Naive thymus-derived CD4-positive, alpha-beta T cell (primary cell): Measurements from ENCODE around the gene TMEM271. TPM values are rescaled to one million over a fixed set of nuclear protein-coding genes. Genes with fewer than 3 reads are reported as not detected.

Source experiments
- ATAC-seq: fragments of 150-1000 bp; cut with Tn5 transposase; 2 replicates; pipeline ENCODE4 v1.10.0; 2021; ENCODE audit warnings: mild to moderate bottlenecking, moderate library complexity
- CTCF ChIA-PET: fragments of 350-600 bp; sonication (Branson Sonifier 250); formaldehyde crosslinking; loops from one replicate; lab custom pipeline; 2021; ENCODE audit warnings: antibody characterized with exemption; lab: Charles Lee
- POLR2A ChIA-PET: fragments of 350-600 bp; sonication (Branson Sonifier 250); formaldehyde crosslinking; loops from one replicate; lab custom pipeline; 2021; ENCODE audit warnings: antibody characterized with exemption, inconsistent platforms; lab: Charles Lee
- DNase-seq, 9 donors: peaks; one replicate each; pipeline versions ENCODE4 v3.0.0 to v3.0.0-alpha.2; 2020 to 2022; ENCODE audit warnings: mixed read lengths in 1 of 9
- H3K27ac ChIP-seq: one replicate; pipeline ENCODE4 v1.7.0; 2013; ENCODE audit warnings: mild to moderate bottlenecking, low read depth, low read length, moderate library complexity
- H3K27me3 ChIP-seq, 2 donors: one replicate each; pipeline ENCODE4 v1.7.0; 2013; ENCODE audit warnings: low read length in 2 of 2, mild to moderate bottlenecking in 2 of 2, moderate library complexity in 2 of 2; ENCODE audit not compliant: control insufficient read depth in 2 of 2, insufficient read depth in 2 of 2
- H3K36me3 ChIP-seq, 3 experiments: 1 replicate in 2 of 3; 2 replicates in 1 of 3; pipeline ENCODE4 v1.7.0; 2013; ENCODE audit warnings: low read length in 3 of 3, mild to moderate bottlenecking in 3 of 3, moderate library complexity in 1 of 3; ENCODE audit not compliant: insufficient read depth in 3 of 3, control insufficient read depth in 2 of 3
- H3K4me1 ChIP-seq, 2 donors: one replicate each; pipeline ENCODE4 v1.7.0; 2013; ENCODE audit warnings: low read length in 2 of 2, mild to moderate bottlenecking in 2 of 2, moderate library complexity in 1 of 2; ENCODE audit not compliant: control insufficient read depth in 2 of 2, insufficient read depth in 2 of 2
- H3K4me3 ChIP-seq: 2 replicates; pipeline ENCODE4 v1.7.0; 2013; ENCODE audit warnings: mild to moderate bottlenecking, low read length
- H3K9me3 ChIP-seq, 3 experiments: 1 replicate in 2 of 3; 2 replicates in 1 of 3; pipeline ENCODE4 v1.7.0; 2013; ENCODE audit warnings: low read length in 3 of 3; ENCODE audit not compliant: control insufficient read depth in 2 of 3
- H3K27ac Mint-ChIP-seq, 9 donors: one replicate each; pipeline ENCODE4 v1.8.0; 2020 to 2022; ENCODE audit warnings: mixed read lengths in 9 of 9, mild to moderate bottlenecking in 8 of 9, moderate library complexity in 5 of 9, inconsistent platforms in 2 of 9
- H3K27me3 Mint-ChIP-seq, 5 donors: one replicate each; pipeline ENCODE4 v1.8.0; 2021 to 2022; ENCODE audit warnings: mixed read lengths in 5 of 5, mild to moderate bottlenecking in 1 of 5
- H3K36me3 Mint-ChIP-seq, 5 donors: one replicate each; pipeline ENCODE4 v1.8.0; 2020 to 2022; ENCODE audit warnings: mixed read lengths in 5 of 5, mild to moderate bottlenecking in 3 of 5, inconsistent platforms in 1 of 5
- H3K4me1 Mint-ChIP-seq, 7 donors: one replicate each; pipeline ENCODE4 v1.8.0; 2020 to 2022; ENCODE audit warnings: mixed read lengths in 7 of 7, mild to moderate bottlenecking in 3 of 7, inconsistent platforms in 1 of 7
- H3K4me3 Mint-ChIP-seq, 10 donors: one replicate each; pipeline ENCODE4 v1.8.0; 2020 to 2022; ENCODE audit warnings: mild to moderate bottlenecking in 10 of 10, mixed read lengths in 10 of 10, moderate library complexity in 6 of 10, inconsistent platforms in 2 of 10
- H3K9me3 Mint-ChIP-seq, 11 donors: one replicate each; pipeline ENCODE4 v1.8.0; 2020 to 2022; ENCODE audit warnings: mixed read lengths in 11 of 11, mild to moderate bottlenecking in 4 of 11, inconsistent platforms in 1 of 11, moderate library complexity in 1 of 11
- intact Hi-C, 2 donors: fragments of 100-400 bp; cut with micrococcal nuclease; formaldehyde crosslinking; loops; one replicate each; pipeline ENCODE4 v1.15.1; 2023
- polyA plus RNA-seq, 2 donors: library from polyadenylated mRNA; unstranded; fragments of 300-500 nt; fragmentation: Illumina TruSeq; gene quantifications; one replicate each; pipeline ENCODE4 v1.2.3, GENCODE V29; 2021
- total RNA-seq, 6 experiments: library from RNA in 5 of 6; stranded (reverse) in 5 of 6; gene quantifications; 1 replicate in 5 of 6; 2 replicates in 1 of 6; pipeline ENCODE4 v1.2.3 and lab custom pipeline; 2021 to 2026

The TMEM271 gene
- total and polyA plus RNA-seq, 7 experiments from 2014 or later = not detected

DNA sequence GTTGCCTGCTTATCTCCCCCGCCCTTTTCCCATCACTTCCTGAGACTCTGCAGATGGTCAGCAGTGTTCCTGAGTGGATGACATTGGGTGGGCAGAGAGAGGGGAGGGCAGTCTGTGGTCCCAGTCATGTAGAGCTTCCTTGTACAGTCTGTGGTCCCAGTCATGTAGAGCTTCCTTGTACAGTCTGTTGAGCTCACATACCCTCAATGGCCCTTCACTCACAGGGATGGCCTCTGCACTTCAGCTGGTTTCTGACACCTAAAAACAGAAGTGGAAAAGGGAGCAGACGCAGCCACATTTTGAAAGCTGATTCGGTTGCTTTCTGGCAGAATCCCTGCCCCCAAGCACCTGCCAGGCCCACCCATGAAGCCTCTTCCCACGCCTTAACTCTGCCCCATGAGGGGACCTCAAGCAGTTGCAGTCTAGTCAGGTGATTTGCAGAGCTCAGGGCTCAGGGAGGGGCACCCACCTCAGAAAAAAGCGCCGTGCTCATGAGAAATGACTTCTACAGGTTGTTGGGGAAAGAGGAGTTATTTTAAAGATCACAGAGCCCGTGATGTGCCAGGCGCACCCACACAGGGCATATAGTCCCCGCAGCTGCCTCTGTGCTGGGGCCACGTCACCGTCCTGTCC, 3.6 kb upstream of the TMEM271 start:
- H3K27me3 ChIP-seq = peaks cover 0 to 4% of the 10 kb centered on the region in 2 donors
- peaks cover 37 to 62% (median 57%) of the 10 kb centered on the region in 5 donors for H3K27me3 Mint-ChIP-seq
- intact Hi-C loops = no loop called here
- H3K36me3 Mint-ChIP-seq = peaks cover 0 to 10% (median 0%) of the 10 kb centered on the region in 5 donors
- ChIA-PET CTCF (no interaction called here), POLR2A (no interaction called here)
- peaks cover 0 to 27% (median 16%) of the 10 kb centered on the region in 11 donors for H3K9me3 Mint-ChIP-seq
- peaks cover 0 to 11% (median 10%) of the 10 kb centered on the region in 7 donors for H3K4me1 Mint-ChIP-seq
- H3K27ac ChIP-seq = no peak overlapping the region
- DNase-seq (no peak), ATAC-seq (no peak)
- no peaks in the 10 kb centered on the region for H3K36me3 ChIP-seq
- H3K9me3 ChIP-seq = peaks cover 0 to 7% (median 0%) of the 10 kb centered on the region in 3 experiments
- no peak overlapping the region for H3K4me3 Mint-ChIP-seq
- no peak overlapping the region for H3K4me3 ChIP-seq
- H3K4me1 ChIP-seq = no peaks in the 10 kb centered on the region
- H3K27ac Mint-ChIP-seq = no peak overlapping the region

DNA sequence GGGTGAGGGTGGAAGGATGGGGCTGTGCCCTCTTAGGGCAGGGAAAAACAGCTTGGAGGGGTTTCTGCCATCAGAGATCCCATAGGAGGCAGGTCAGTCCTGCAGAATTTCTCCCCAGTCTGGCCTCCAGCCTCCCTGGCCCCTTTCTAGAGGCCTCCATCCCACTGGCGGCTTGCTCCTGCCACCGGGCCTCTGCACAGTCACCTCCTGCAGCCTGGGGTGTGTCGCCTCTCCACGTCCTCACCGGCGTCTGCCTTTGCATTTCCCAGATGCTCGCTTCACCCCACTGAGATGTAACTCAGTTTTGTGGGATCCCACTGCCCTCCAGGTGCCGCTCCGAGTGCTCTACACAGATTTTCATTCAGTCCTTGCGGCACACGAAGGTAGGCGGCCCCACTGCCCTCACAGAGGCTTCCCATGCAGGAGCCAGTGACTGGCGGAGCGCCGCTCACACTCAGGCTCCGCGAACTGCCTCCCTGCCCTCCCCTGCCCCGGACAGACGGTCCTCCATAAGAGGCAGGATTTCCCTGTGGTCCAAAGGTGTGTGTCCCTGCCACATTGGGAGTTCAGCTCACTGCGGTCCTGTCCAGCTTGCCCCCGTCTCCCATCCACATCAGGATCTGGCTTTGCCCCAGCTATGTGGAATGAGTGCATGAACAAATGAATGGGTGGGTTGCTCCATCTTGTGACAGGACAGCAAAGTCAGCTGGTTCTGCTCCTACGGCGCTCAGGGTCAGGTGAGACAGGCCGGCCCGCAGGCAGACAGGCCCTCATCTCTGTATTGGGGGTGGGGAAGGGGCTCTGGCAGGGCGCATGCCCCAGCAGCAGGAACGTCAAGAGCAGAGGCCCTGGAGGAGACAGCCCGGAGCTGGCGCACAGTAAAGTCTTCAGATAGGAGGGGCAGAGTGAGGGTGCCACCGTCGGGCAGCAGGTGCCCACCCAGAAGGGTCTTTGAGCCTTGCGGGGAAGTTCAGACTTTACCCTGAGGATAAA, 2.7 kb upstream of the TMEM271 start:
- DNase-seq (no peak), ATAC-seq (no peak)
- Mint-ChIP-seq H3K4me1 (peaks cover 5 to 18% (median 13%) of the 10 kb centered on the region in 7 donors), H3K36me3 (peaks cover 0 to 8% (median 0%) of the 10 kb centered on the region in 5 donors), H3K9me3 (peaks cover 0 to 23% (median 10%) of the 10 kb centered on the region in 11 donors), H3K4me3 (peak overlapping the region in 5 of 10 donors; percentile 9 to 59 (median 50)), H3K27ac (no peak overlapping the region), H3K27me3 (peaks cover 45 to 63% (median 59%) of the 10 kb centered on the region in 5 donors)
- Histone ChIP-seq H3K27ac (no peak overlapping the region), H3K9me3 (peaks cover 0 to under 1% (median 0%) of the 10 kb centered on the region in 3 experiments), H3K27me3 (peaks cover 0 to 4% of the 10 kb centered on the region in 2 donors), H3K36me3 (no peaks in the 10 kb centered on the region), H3K4me3 (no peak overlapping the region), H3K4me1 (no peaks in the 10 kb centered on the region)
- intact Hi-C loops = no loop called here
- POLR2A ChIA-PET = no interaction called here
- CTCF ChIA-PET = no interaction called here

GRCh38 chr4:577499-578450, 1.7 kb upstream of the TMEM271 start:
- Mint-ChIP-seq H3K4me1 (peaks cover 5 to 18% (median 13%) of the 10 kb centered on the region in 7 donors), H3K36me3 (peaks cover 0 to 8% (median 0%) of the 10 kb centered on the region in 5 donors), H3K4me3 (peak overlapping the region in 9 of 10 donors; percentile 37 to 86 (median 69)), H3K27ac (peak overlapping the region in 1 of 9 donors; percentile 52), H3K27me3 (peaks cover 50 to 69% (median 64%) of the 10 kb centered on the region in 5 donors), H3K9me3 (peaks cover 0 to 14% (median 5%) of the 10 kb centered on the region in 11 donors)
- intact Hi-C loops = no loop called here
- Histone ChIP-seq H3K9me3 (no peaks in the 10 kb centered on the region), H3K36me3 (no peaks in the 10 kb centered on the region), H3K4me1 (no peaks in the 10 kb centered on the region), H3K27me3 (peaks cover 0 to 4% of the 10 kb centered on the region in 2 donors), H3K4me3 (no peak overlapping the region), H3K27ac (no peak overlapping the region)
- ChIA-PET CTCF (no interaction called here), POLR2A (no interaction called here)
- ATAC-seq = no peak
- no peak for DNase-seq

- ChIA-PET POLR2A (no interaction called here), CTCF (no interaction called here)
- Histone ChIP-seq H3K36me3 (no peaks in the 10 kb centered on the region), H3K27me3 (peaks cover 0 to 4% of the 10 kb centered on the region in 2 donors), H3K27ac (no peak overlapping the region), H3K9me3 (peaks cover 0 to 2% (median 0%) of the 10 kb centered on the region in 3 experiments), H3K4me1 (no peaks in the 10 kb centered on the region), H3K4me3 (no peak overlapping the region)
- Mint-ChIP-seq H3K27me3 (peaks cover 53 to 70% (median 65%) of the 10 kb centered on the region in 5 donors), H3K27ac (peak overlapping the region in 1 of 9 donors; percentile 80), H3K9me3 (peaks cover 0 to 18% (median 6%) of the 10 kb centered on the region in 11 donors), H3K36me3 (peaks cover 0 to 8% (median 3%) of the 10 kb centered on the region in 5 donors), H3K4me3 (peak overlapping the region; percentile 38 to 86 (median 72)), H3K4me1 (peaks cover 5 to 18% (median 13%) of the 10 kb centered on the region in 7 donors)
- ATAC-seq (no peak), DNase-seq (no peak)
- intact Hi-C loops = no loop called here
Measured at GRCh38 chr4:576991-577498, 950 bp upstream of the TMEM271 start.

GRCh38 chr4:575281-576141, 584 bp downstream of the TMEM271 start:
- Histone ChIP-seq H3K36me3 (no peaks in the 10 kb centered on the region), H3K27me3 (peaks cover 0 to 4% of the 10 kb centered on the region in 2 donors), H3K9me3 (peaks cover 0 to 4% (median 0%) of the 10 kb centered on the region in 3 experiments), H3K27ac (no peak overlapping the region), H3K4me3 (no peak overlapping the region), H3K4me1 (no peaks in the 10 kb centered on the region)
- Mint-ChIP-seq H3K4me1 (peaks cover 5 to 18% (median 13%) of the 10 kb centered on the region in 7 donors), H3K27ac (no peak overlapping the region), H3K27me3 (peaks cover 53 to 72% (median 68%) of the 10 kb centered on the region in 5 donors), H3K36me3 (peaks cover 0 to 13% (median 4%) of the 10 kb centered on the region in 5 donors), H3K4me3 (peak overlapping the region in 1 of 10 donors; percentile 23), H3K9me3 (peaks cover 0 to 24% (median 12%) of the 10 kb centered on the region in 11 donors)
- ATAC-seq = peak; percentile 37
- CTCF ChIA-PET = no interaction called here
- intact Hi-C loops = no loop called here
- POLR2A ChIA-PET = no interaction called here
- DNase-seq = peak in 1 of 9 donors; percentile 11
